HG03469 (cell line): ENCODE results near the gene OMP.

Source experiments
- ATAC-seq: cut with Tn5 transposase; IDR thresholded peaks from one replicate; pipeline ENCODE4 v1.9.1; 2021; ENCODE audit warnings: mild to moderate bottlenecking, moderate library complexity, moderate number of reproducible peaks; ENCODE audit not compliant: unreplicated experiment

OMP gene

DNA sequence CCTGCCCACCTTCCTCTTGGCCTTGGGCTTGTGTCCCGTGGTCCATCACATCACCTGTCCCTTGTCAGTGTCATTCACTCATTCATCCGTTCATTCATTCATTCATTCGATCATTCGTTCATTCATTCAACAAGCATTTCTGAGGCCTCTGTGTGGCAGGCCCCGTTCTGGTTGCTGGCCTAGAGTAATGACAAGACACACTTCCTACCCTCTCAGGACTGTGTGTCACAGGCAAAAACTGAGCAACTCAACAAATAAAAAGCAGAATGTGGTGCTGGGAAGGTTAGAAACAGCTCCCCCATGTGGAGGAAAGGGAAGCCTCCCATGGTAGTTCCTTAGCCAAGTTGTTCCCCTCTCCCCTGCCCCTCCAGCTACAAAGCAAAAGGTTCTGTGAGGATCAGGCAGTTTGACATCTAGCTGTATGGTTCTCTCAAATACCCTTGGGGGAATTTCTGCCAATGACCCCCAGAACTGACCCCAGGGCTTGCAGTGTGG, 1.6 kb upstream of the OMP start:
- ATAC-seq = no peak

DNA sequence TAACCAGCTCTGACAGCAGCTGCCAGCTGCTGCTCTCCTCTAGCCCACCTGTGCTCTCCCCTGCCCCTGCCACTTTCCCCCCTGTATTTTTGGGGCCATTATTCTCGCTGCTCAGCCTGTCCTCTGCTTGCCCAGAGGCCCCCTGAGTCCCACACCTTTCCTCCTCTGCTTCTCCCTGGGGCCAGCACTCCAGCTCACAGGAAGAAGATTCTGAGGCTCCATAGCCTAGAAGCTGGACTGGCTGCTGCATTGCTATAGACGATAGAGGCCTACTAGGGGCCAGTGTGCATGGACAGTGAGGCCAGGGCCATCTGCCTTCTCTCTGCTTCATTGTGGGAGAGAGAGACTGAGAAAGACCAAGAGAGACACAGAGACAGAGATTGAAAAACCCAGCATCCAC, 679 bp downstream of the OMP start:
- ATAC-seq = no peak

DNA sequence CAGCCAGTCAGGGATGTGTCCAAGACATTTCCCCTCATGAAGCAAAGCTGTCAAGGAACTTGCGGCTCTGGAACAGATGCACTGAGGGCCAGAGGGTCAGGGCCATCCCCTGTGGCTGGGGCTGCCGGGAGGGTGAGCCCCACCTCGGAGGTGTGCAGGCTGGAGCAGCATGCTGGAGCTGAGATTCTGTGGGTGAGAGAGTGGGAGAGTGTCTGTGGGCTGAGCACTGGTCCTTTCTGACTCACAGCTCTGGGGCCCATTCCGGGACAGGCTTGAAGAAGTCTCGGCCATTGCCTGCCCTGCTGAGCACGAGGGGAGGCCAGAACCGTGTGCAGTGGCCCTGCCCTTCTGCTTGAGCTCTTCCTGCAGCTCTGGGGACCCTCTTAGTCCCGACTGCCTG, 2.1 kb downstream of the OMP start:
- no peak for ATAC-seq

DNA sequence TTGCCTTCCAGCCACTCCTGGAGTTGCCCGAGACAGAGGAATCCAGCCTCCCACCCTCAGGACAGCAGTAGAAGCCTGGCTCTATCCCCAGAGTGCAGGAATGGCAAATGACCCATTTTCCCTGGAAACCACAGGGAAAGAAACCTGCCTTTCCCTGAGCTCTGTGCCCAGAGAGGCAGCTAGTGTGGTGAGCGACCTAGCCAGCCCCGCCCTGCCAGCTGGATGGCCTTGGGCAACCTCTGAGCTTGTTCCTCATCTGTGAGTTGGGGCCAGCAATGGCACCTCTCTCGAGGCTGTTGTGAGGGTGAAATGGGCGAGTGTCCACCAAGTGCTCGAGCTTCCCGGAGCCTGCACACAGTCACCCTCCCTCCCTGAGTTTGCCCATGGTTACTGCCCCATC, 3.7 kb downstream of the OMP start:
- ATAC-seq = no peak

DNA sequence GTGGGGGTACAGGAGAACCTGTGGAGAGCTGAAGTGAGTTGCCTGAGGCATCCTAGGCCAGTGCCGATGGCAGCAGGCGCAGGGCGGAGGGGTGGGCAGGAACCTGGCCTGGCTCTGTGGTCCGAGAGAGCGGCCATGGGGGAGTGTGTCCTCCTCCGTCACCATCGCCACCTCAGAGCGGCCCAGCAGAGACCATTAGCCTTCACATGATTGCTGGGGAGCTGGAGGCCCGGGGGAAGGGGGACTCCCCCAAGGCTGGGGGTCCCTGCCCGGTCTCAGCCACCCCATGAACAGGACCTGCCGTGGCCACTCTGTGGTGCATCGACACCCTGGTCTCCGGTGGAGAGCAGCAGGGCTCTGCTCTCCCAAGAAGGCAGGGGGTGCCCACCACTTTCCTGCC, 4.1 kb downstream of the OMP start:
- ATAC-seq = no peak

DNA sequence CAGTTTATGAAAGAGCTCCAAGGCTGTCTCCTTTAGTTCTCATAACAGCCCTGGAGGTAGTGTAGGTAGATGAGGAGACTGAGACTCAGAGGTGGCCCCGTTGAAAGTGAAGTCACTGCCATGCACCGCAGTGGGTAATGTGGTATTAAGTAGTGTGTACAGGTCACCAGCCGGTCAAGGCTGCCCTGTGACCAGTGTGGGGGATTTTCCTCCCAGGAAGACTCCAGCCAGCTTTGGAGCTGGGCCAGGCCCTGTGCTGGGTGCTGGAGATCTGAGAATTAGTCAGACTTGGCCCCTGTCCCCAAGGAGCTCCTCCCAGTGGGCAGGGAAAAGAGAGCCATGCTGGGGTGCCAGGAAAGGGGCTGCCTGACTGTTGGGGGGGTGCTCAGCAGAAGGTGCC, 5.3 kb downstream of the OMP start:
- no peak for ATAC-seq

- ATAC-seq = no peak
Observed at GRCh38 chr11:77108436-77108835, 5.8 kb downstream of the OMP start.

DNA sequence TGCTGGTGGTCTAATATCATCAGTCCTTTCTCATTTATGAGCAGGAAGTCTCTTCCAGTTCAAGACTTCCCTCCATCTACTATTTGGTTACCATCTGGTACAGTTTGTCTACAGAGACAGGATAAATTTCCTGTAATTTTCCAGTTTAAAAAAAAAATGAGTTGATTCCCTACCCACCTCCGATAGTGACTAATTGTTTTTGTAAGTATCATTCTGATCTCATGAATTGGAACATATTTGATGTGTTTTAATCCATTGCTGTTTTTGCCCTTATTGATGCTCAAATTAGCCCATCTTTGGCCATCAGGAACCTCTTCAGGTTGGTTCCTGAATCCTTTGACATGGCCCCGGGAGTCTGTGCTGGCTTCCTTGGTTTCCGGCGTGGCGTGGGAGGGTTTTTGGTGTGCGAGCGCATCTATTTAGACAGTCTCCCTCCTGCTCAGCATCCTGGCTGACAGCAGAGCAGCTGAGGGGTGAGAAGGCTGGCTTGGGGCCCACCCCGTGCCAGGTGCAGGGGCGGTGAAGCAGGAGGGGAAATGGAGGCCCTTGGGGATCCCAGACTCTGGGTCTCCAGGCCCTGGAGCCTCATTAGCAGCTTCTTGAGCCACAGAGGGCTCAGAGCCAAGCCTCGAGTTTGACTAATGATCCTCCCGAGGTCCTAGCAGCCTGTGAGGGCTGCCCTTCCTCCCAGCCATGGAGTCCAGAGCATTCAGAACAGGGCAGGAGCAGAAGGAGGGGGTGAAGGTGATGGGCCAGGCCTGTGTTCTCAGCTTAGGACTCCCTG, 6.8 kb downstream of the OMP start:
- ATAC-seq = no peak

DNA sequence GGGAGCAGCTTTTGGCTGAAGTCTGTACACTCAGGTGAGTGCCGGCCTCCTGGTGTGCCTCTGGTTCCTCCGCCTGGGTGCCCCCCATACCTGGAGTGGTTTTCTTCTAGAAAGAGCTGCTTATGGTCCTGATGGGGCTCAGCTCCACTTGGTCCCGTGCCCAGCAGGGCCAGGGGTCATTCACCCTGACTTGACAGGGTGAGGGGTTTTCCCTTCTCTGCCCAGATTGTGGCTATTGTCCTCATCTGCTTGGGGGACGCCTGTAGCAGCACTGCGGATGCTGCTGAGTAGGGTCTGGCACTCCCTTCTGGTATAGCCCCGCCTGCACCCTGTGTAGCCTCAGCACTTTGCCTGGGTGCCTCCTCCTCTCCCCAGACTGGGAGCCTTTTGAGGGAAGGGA, 8.2 kb downstream of the OMP start:
- ATAC-seq = no peak

DNA sequence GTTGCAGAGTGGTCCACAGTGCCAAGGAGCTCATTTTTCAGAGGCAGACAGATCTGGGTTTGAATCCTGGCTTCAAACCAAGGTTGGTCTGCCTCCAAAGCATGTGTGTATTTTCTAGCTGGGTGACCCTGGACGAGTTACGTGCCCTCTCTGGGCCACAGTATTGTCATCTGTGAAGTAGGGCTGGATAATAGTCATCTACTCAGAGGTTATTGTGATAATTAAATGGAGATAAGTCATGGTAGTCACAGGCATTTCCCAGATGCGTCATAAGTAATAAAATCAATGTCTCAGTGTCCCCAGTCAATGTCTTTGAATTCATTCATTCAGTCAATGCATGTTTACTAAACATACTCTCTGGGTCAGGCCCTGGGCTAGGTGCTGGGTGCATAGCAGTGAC, 8.6 kb downstream of the OMP start:
- no peak for ATAC-seq

- ATAC-seq = no peak
Observed at GRCh38 chr11:77111946-77112345, 9.3 kb downstream of the OMP start.

- no peak for ATAC-seq
Observed at GRCh38 chr11:77112641-77113381, 10.2 kb downstream of the OMP start.

GRCh38 chr11:77113382-77114088, 10.9 kb downstream of the OMP start:
- ATAC-seq = no peak

DNA sequence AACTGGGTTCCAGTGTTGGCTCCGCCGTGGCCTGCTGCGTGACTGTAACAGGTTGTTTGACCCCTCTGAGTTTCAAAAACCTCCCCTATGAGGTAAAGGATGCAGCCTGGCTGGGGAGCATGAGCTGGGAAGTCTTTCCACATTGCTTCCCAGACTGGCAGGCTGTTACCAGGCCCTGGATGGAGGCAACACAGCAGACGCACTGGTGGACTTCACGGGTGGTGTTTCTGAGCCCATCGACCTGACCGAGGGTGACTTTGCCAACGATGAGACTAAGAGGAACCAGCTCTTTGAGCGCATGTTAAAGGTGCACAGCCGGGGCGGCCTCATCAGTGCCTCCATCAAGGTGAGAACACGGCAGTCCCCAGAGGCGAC, 11.4 kb downstream of the OMP start:
- ATAC-seq = no peak

GRCh38 chr11:77115181-77115611, 12.6 kb downstream of the OMP start:
- no peak for ATAC-seq

DNA sequence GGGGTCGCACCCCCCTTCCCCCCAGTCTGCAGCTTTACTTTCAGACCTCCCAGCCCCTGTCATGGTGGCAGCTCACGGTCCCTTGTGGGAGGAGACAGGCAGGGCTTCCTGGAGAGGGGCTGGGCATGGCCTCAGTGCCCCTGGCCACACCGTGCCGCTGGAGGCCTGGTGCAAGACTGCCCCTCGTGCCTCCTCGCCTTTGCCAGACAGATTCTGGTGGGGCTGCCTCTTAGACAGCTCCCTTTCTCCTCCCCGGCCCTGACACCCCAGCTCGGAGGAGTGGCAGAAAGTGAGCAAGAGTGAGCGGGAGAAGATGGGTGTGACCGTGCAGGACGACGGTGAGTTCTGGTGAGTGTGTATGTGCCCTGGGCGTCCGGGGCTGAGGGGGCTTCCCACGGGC, 13.3 kb downstream of the OMP start:
- ATAC-seq = no peak

DNA sequence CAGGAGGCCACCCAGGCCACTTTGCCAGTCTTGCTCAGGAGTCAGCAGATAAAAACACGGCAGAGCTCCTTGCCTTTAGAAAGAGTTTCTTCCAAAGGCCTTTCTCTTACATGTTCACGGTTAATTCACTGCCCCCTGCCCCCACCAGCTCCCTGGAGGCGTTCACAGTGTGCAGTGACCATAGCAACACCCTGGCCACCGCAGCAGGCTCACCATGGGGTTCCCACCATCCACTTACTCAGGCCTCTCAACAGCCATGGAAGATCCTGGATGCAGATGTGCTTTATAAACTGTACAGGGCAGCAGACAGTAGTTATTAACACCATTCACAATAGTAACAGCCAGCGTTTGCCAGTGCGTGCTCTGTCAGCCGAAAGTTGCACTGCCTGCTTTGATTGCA, 14.9 kb downstream of the OMP start:
- no peak for ATAC-seq

DNA sequence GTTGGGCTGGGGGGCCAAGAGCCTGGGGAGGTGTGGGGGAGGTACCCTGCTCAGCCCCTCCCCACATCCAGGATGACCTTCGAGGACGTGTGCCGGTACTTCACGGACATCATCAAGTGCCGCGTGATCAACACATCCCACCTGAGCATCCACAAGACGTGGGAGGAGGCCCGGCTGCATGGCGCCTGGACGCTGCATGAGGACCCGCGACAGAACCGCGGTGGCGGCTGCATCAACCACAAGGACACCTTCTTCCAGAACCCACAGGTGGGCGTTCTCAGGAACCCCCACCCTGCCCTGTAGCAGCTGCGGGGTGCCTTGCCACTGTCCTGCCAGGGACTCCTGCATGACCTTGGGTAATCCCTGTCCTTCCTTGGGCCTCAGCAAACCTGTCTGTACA, 15.4 kb downstream of the OMP start:
- no peak for ATAC-seq

- no peak for ATAC-seq
Observed at GRCh38 chr11:77118971-77119370, 16.3 kb downstream of the OMP start.

DNA sequence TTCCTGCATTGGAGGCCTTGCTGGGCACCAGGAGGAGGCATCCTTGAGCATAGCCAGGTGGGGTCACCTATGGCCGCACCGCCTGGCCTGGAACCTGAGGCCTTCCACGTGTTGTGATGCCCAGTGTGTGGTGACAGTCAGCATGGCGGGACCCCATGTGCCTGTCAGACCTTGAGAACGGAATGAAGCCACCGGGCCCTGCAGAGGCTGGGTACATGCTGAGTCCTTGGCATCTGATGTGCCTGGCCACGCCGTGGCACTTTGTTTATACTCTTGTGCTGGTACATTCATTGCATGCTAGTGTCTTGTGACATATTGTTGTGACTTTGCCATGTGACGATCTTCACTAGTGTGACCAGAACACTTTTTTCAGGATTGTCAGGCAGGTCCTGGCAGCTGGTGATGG, 16.9 kb downstream of the OMP start:
- no peak for ATAC-seq

GRCh38 chr11:77120571-77120970, 17.9 kb downstream of the OMP start:
- ATAC-seq = no peak
